ENCODE measurements around the gene C1orf159. TPM values are rescaled to one million over a fixed set of nuclear protein-coding genes. Genes with fewer than 3 reads are reported as not detected.
A peak's percentile ranks its signal among the peaks of the same experiment; 100 is the strongest.

C1orf159 gene
- total and polyA plus RNA-seq, 2 donors (not counting 1 experiment from before 2014, with no cell fraction given): 23.0 to 25.6 TPM

- H3K9ac ChIP-seq (ENCODE audit: low read length): no peak overlapping the region
- CTCF ChIA-PET: interaction anchor here (1.3 to 4.9 kb wide), 10 partner anchors 13 to 168 kb away, joined by 3 to 151 read pairs (median 28); partner anchors contain the start of genes TNFRSF18 and TTLL10
- intact Hi-C loops (cut with micrococcal nuclease): loop anchor here (2.0 to 5.0 kb wide), 2 partner anchors 48 to 169 kb away; partner anchors contain the start of gene TTLL10
- peaks cover 0 to 17% (median 0%) of the 10 kb centered on the region in 3 donors for H3K9me3 ChIP-seq (ENCODE audit: control extremely low read depth in 1 of 3, control insufficient read depth in 2 of 3, insufficient read depth in 1 of 3, low read length in 2 of 3)
- H4K20me1 ChIP-seq (ENCODE audit: control insufficient read depth, insufficient read depth, low read length, poor library complexity, severe bottlenecking): no peaks in the 10 kb centered on the region
- Mint-ChIP-seq H3K4me1 (peaks cover 17% of the 10 kb centered on the region), H3K9me3 (ENCODE audit: insufficient read depth) (no peaks in the 10 kb centered on the region), H3K27ac (peak overlapping the region; percentile 41), H3K4me3 (peak overlapping the region; percentile 39), H3K27me3 (peaks cover 8% of the 10 kb centered on the region)
- TF ChIP-seq EZH2 (IDR thresholded peaks at IDR 0.05; ENCODE audit: borderline replicate concordance, insufficient read depth, low read depth, low read length, poor library complexity, severe bottlenecking): no peak
- TF ChIP-seq, protein P1, sequence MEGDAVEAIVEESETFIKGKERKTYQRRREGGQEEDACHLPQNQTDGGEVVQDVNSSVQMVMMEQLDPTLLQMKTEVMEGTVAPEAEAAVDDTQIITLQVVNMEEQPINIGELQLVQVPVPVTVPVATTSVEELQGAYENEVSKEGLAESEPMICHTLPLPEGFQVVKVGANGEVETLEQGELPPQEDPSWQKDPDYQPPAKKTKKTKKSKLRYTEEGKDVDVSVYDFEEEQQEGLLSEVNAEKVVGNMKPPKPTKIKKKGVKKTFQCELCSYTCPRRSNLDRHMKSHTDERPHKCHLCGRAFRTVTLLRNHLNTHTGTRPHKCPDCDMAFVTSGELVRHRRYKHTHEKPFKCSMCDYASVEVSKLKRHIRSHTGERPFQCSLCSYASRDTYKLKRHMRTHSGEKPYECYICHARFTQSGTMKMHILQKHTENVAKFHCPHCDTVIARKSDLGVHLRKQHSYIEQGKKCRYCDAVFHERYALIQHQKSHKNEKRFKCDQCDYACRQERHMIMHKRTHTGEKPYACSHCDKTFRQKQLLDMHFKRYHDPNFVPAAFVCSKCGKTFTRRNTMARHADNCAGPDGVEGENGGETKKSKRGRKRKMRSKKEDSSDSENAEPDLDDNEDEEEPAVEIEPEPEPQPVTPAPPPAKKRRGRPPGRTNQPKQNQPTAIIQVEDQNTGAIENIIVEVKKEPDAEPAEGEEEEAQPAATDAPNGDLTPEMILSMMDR (IDR thresholded peaks at IDR 0.05): no peak
- 91% methylated on average over 23 of the region's 23 CpGs for WGBS (ENCODE audit: insufficient coverage)
- no peaks in the 10 kb centered on the region for H3K36me3 ChIP-seq (replicated peaks in 1 of 2; ENCODE audit: control extremely low read depth in 1 of 2, control insufficient read depth in 1 of 2, extremely low read depth in 1 of 2, insufficient read depth in 2 of 2, low read length in 1 of 2)
- H3K27ac ChIP-seq (ENCODE audit: low read length in 2 of 2): no peak overlapping the region
- H3K27me3 ChIP-seq (replicated peaks in 1 of 4; ENCODE audit: control extremely low read depth in 1 of 4, control insufficient read depth in 3 of 4, insufficient read depth in 4 of 4, low read length in 3 of 4): peaks cover 0 to 16% (median 1%) of the 10 kb centered on the region in 4 experiments
- ATAC-seq (ENCODE audit: low read depth) (no peak), DNase-seq (peak; percentile 26)
- no peaks in the 10 kb centered on the region for H3K79me2 ChIP-seq (ENCODE audit: control insufficient read depth, insufficient read depth, low read length)
- no peak overlapping the region for H3K4me3 ChIP-seq (ENCODE audit: control extremely low read depth in 1 of 5, extremely low read depth in 1 of 5, insufficient read depth in 1 of 5, low read depth in 2 of 5, low read length in 4 of 5)
- H2AFZ ChIP-seq (ENCODE audit: insufficient read depth, low read depth, low read length, poor library complexity, severe bottlenecking): no peak overlapping the region
- H3K4me2 ChIP-seq (replicated peaks; ENCODE audit: low read depth, low read length, poor library complexity, severe bottlenecking): peak overlapping the region; percentile 84
- H3K4me1 ChIP-seq (ENCODE audit: control insufficient read depth in 2 of 2, insufficient read depth in 2 of 2, low read length in 2 of 2): peaks cover 25 to 27% of the 10 kb centered on the region in 2 donors
- POLR2A ChIA-PET: interaction anchor here (1.2 to 2.5 kb wide), 4 partner anchors 13 to 150 kb away, joined by 4 to 27 read pairs (median 12); partner anchors contain the start of gene UBE2J2
Measured at GRCh38 chr1:1123581-1124507, 8.0 kb upstream of the C1orf159 start.
